ENCODE data around the gene CLIC4.
"Not testable (repeated sequence)": the region's sequence is repeated elsewhere in the genome, so short reads cannot be mapped to it uniquely, and the experiment has no call there.

Gene CLIC4

GRCh38 chr1:24744911-24745710 lies at the start of gene CLIC4:
TSS of gene CLIC4 (plus strand) at chr1:24745447. CDS start at chr1:24745554, 107 bp downstream.
- DNase-seq = peak; percentile 98

- no peak for DNase-seq
These were observed 49.0 kb upstream of the CLIC4 start for GRCh38 chr1:24696041-24696755.

- no peak for DNase-seq
These were observed 48.4 kb upstream of the CLIC4 start for GRCh38 chr1:24696756-24697330.

- not testable (repeated sequence) for DNase-seq
These were observed 47.7 kb upstream of the CLIC4 start for GRCh38 chr1:24697453-24698001.

- not testable (repeated sequence) for DNase-seq
These were observed 46.9 kb upstream of the CLIC4 start for GRCh38 chr1:24698326-24698725.

GRCh38 chr1:24699628-24700027 lies 45.6 kb upstream of the CLIC4 start:
- no peak for DNase-seq

GRCh38 chr1:24702511-24703293 lies 42.5 kb upstream of the CLIC4 start:
- DNase-seq = no peak

- DNase-seq = peak; percentile 80
These were observed 40.6 kb upstream of the CLIC4 start for GRCh38 chr1:24704411-24705259.

- peak; percentile 83 for DNase-seq
These were observed 39.8 kb upstream of the CLIC4 start for GRCh38 chr1:24705260-24706073.

GRCh38 chr1:24706074-24706389 lies 39.2 kb upstream of the CLIC4 start:
- not testable (repeated sequence) for DNase-seq

GRCh38 chr1:24707687-24708086 lies 37.6 kb upstream of the CLIC4 start:
- DNase-seq = no peak

GRCh38 chr1:24708938-24709337 lies 36.3 kb upstream of the CLIC4 start:
- DNase-seq = no peak

- DNase-seq = no peak
These were observed 35.3 kb upstream of the CLIC4 start for GRCh38 chr1:24709791-24710441.

- DNase-seq = no peak
These were observed 33.9 kb upstream of the CLIC4 start for GRCh38 chr1:24711329-24711728.

- DNase-seq = peak; percentile 61
These were observed 32.1 kb upstream of the CLIC4 start for GRCh38 chr1:24713176-24713575.

- no peak for DNase-seq
These were observed 31.5 kb upstream of the CLIC4 start for GRCh38 chr1:24713736-24714135.

- no peak for DNase-seq
These were observed 30.3 kb upstream of the CLIC4 start for GRCh38 chr1:24714859-24715520.

GRCh38 chr1:24715658-24716057 lies 29.6 kb upstream of the CLIC4 start:
- no peak for DNase-seq

- DNase-seq = no peak
These were observed 27.2 kb upstream of the CLIC4 start for GRCh38 chr1:24717887-24718650.

All from kidney glomerular epithelial cell (primary cell).